T-helper 2 cell (primary cell): Measurements from ENCODE around the gene CCHCR1.

Experiments used
- DNase-seq, 5 experiments: peaks; one replicate each; pipeline versions ENCODE4 v3.0.0 to v3.0.0-alpha.2; 2012 to 2022

Gene CCHCR1

GRCh38 chr6:31128093-31128676 lies 29.4 kb downstream of the CCHCR1 start:
- DNase-seq = peak; percentile 21 to 72 (median 47)

GRCh38 chr6:31126396-31127175 lies 31.0 kb downstream of the CCHCR1 start:
- DNase-seq = no peak

- no peak for DNase-seq
Measured at GRCh38 chr6:31125586-31126363, 31.8 kb downstream of the CCHCR1 start.

- no peak for DNase-seq
Measured at GRCh38 chr6:31125162-31125561, 32.4 kb downstream of the CCHCR1 start.

- DNase-seq = no peak
Measured at GRCh38 chr6:31122791-31123706, 34.6 kb downstream of the CCHCR1 start.

GRCh38 chr6:31121131-31121790 lies 36.3 kb downstream of the CCHCR1 start:
- no peak for DNase-seq

GRCh38 chr6:31120151-31120915 lies 37.3 kb downstream of the CCHCR1 start, which contains the start of gene CDSN:
Gene CDSN, minus strand, starts transcription at chr6:31120446. Its CDS starts 27 bp downstream, at chr6:31120419.
- DNase-seq = no peak

GRCh38 chr6:31118178-31118577 lies 39.4 kb downstream of the CCHCR1 start:
- no peak for DNase-seq

GRCh38 chr6:31116661-31117385 lies 40.8 kb downstream of the CCHCR1 start:
- DNase-seq = no peak

GRCh38 chr6:31115941-31116560 lies 41.6 kb downstream of the CCHCR1 start:
- no peak for DNase-seq

GRCh38 chr6:31114970-31115849 lies 42.4 kb downstream of the CCHCR1 start:
- no peak for DNase-seq

- no peak for DNase-seq
Measured at GRCh38 chr6:31114541-31114878, 43.1 kb downstream of the CCHCR1 start, which contains the start of gene PSORS1C1. Gene PSORS1C1, plus strand, starts transcription at chr6:31114800. Its CDS starts 14,833 bp downstream, at chr6:31129633.

- DNase-seq = no peak
Measured at GRCh38 chr6:31113861-31114540, 43.6 kb downstream of the CCHCR1 start.

GRCh38 chr6:31112478-31112877 lies 45.1 kb downstream of the CCHCR1 start, which contains the start of gene C6orf15:
Gene C6orf15, minus strand, starts transcription at chr6:31112575. Its CDS starts 20 bp downstream, at chr6:31112555.
- DNase-seq = no peak

GRCh38 chr6:31111712-31112111 lies 45.9 kb downstream of the CCHCR1 start:
- DNase-seq = no peak

- no peak for DNase-seq
Measured at GRCh38 chr6:31110825-31111582, 46.6 kb downstream of the CCHCR1 start.

GRCh38 chr6:31107052-31107451 lies 50.5 kb downstream of the CCHCR1 start:
- DNase-seq = no peak
